Jurkat, Clone E6-1 (cell line): Measurements from ENCODE around the gene PPP4R4.
"Not testable (repeated sequence)": the region's sequence is repeated elsewhere in the genome, so short reads cannot be mapped to it uniquely, and the experiment has no call there.

Source experiments
- DNase-seq: peaks from one replicate; pipeline ENCODE4 v3.0.0-alpha.2; 2011; ENCODE audit warnings: low read depth, low spot score
- H3K4me3 ChIP-seq: 2 replicates; pipeline ENCODE4 v1.5.1; 2011; ENCODE audit warnings: mild to moderate bottlenecking, low read length, control low read depth, moderate library complexity

Gene PPP4R4

GRCh38 chr14:94175011-94175745 lies 1.1 kb downstream of the PPP4R4 start:
- DNase-seq: no peak
- no peak overlapping the region for H3K4me3 ChIP-seq

- no peak overlapping the region for H3K4me3 ChIP-seq
- no peak for DNase-seq
Measured at GRCh38 chr14:94175747-94176146, 1.6 kb downstream of the PPP4R4 start.

- DNase-seq: no peak
- no peak overlapping the region for H3K4me3 ChIP-seq
Measured at GRCh38 chr14:94176808-94177207, 2.7 kb downstream of the PPP4R4 start.

GRCh38 chr14:94177806-94178205 lies 3.7 kb downstream of the PPP4R4 start:
- no peak overlapping the region for H3K4me3 ChIP-seq
- DNase-seq: no peak

GRCh38 chr14:94179244-94179643 lies 5.1 kb downstream of the PPP4R4 start:
- H3K4me3 ChIP-seq: no peak overlapping the region
- no peak for DNase-seq

- DNase-seq: peak; percentile 62
- peak overlapping the region; percentile 9; the same call in 1 of the 2 replicates for H3K4me3 ChIP-seq
Measured at GRCh38 chr14:94180655-94181271, 6.6 kb downstream of the PPP4R4 start.

- DNase-seq: no peak
- H3K4me3 ChIP-seq: no peak overlapping the region
Measured at GRCh38 chr14:94181835-94182234, 7.7 kb downstream of the PPP4R4 start.

- no peak for DNase-seq
- no peak overlapping the region for H3K4me3 ChIP-seq
Measured at GRCh38 chr14:94192536-94192935, 18.4 kb downstream of the PPP4R4 start.

GRCh38 chr14:94193776-94194175 lies 19.7 kb downstream of the PPP4R4 start:
- no peak overlapping the region for H3K4me3 ChIP-seq
- no peak for DNase-seq

GRCh38 chr14:94196057-94196456 lies 21.9 kb downstream of the PPP4R4 start:
- H3K4me3 ChIP-seq: no peak overlapping the region
- no peak for DNase-seq

- no peak overlapping the region for H3K4me3 ChIP-seq
- no peak for DNase-seq
Measured at GRCh38 chr14:94203473-94204210, 29.5 kb downstream of the PPP4R4 start.

- no peak overlapping the region for H3K4me3 ChIP-seq
Measured at GRCh38 chr14:94213021-94213420, 38.9 kb downstream of the PPP4R4 start.

GRCh38 chr14:94213741-94214140 lies 39.6 kb downstream of the PPP4R4 start:
- DNase-seq: no peak
- no peak overlapping the region for H3K4me3 ChIP-seq

More at GRCh38 chr14:94213021-94213420, 38.9 kb downstream of the PPP4R4 start:
- DNase-seq: no peak

GRCh38 chr14:94217116-94217515 lies 43.0 kb downstream of the PPP4R4 start:
- no peak for DNase-seq
- H3K4me3 ChIP-seq: no peak overlapping the region

GRCh38 chr14:94218198-94218886 lies 44.2 kb downstream of the PPP4R4 start:
- not testable (repeated sequence) for H3K4me3 ChIP-seq, DNase-seq

GRCh38 chr14:94224040-94224439 lies 49.9 kb downstream of the PPP4R4 start:
- no peak for DNase-seq

GRCh38 chr14:94225460-94226378 lies 51.6 kb downstream of the PPP4R4 start:
- no peak for DNase-seq
- H3K4me3 ChIP-seq: no peak overlapping the region

More at GRCh38 chr14:94224040-94224439, 49.9 kb downstream of the PPP4R4 start:
- H3K4me3 ChIP-seq: no peak overlapping the region

- H3K4me3 ChIP-seq: no peak overlapping the region
- no peak for DNase-seq
Measured at GRCh38 chr14:94227029-94227428, 52.9 kb downstream of the PPP4R4 start.

GRCh38 chr14:94237046-94237445 lies 62.9 kb downstream of the PPP4R4 start:
- no peak for DNase-seq
- no peak overlapping the region for H3K4me3 ChIP-seq
